Suprapubic skin (tissue), 3 donors: ENCODE data around the gene CDC6.

Source experiments
- EP300 ChIP-seq: sonication (generic); formaldehyde crosslinking; IDR thresholded peaks from one replicate; pipeline ENCODE4 v1.6.1; 2017; ENCODE audit warnings: antibody characterized with exemption
- TF ChIP-seq, protein P1 (sequence below), 2 donors: fragments of 200-600 bp in 1 of 2; fragments of 450-650 bp in 1 of 2; sonication (generic) in 1 of 2; IDR thresholded peaks; one replicate each; pipeline ENCODE4 v1.5.1; 2016 to 2019; ENCODE audit warnings: antibody characterized with exemption in 2 of 2, mild to moderate bottlenecking in 1 of 2, moderate library complexity in 1 of 2

DNA sequence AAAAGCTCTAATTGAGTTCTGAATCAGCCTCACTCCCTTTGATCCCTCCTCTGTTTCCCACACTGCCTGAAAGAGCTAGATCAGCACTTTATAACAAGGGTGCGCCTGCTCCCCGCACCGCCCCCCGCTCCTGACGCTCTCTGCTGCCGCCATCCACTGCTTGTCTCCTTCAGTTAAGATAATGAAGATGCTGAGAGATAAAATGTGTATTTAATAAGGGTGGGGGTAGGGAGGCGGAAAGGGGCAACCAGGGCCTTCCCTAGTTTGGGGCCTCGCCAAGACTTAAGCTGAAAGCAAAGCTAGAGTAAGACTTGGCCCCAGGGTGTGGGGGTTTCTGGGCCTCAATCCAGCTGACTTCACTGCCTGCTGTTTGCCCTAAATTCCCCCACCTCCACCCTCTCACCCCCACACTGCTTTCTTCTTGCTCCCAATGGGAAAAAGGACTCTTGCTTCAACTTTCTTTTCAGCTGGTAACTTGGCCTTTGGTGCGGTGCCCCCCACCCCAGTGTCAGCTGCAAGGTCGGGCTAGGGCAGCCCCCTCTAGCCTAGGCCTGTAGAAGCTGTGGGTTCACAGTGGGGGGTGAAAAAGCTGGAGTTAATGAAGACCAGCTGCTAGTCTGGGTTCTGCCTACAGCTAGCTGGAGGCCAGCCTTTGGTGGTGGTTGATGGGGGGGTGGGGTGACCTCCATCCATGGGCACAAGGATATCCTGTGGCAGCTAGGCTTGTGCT, 19.5 kb downstream of the CDC6 start:
- TF ChIP-seq, protein P1, sequence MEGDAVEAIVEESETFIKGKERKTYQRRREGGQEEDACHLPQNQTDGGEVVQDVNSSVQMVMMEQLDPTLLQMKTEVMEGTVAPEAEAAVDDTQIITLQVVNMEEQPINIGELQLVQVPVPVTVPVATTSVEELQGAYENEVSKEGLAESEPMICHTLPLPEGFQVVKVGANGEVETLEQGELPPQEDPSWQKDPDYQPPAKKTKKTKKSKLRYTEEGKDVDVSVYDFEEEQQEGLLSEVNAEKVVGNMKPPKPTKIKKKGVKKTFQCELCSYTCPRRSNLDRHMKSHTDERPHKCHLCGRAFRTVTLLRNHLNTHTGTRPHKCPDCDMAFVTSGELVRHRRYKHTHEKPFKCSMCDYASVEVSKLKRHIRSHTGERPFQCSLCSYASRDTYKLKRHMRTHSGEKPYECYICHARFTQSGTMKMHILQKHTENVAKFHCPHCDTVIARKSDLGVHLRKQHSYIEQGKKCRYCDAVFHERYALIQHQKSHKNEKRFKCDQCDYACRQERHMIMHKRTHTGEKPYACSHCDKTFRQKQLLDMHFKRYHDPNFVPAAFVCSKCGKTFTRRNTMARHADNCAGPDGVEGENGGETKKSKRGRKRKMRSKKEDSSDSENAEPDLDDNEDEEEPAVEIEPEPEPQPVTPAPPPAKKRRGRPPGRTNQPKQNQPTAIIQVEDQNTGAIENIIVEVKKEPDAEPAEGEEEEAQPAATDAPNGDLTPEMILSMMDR (IDR thresholded peaks at IDR 0.05): no peak
- no peak for TF ChIP-seq EP300
